Muscle layer of duodenum (tissue), 2 donors: ENCODE data around the gene SHISA9.

Experiments
- H3K27ac ChIP-seq: one replicate; pipeline ENCODE4 v1.7.0; 2013; ENCODE audit warnings: mild to moderate bottlenecking, low read length
- H3K27me3 ChIP-seq: one replicate; pipeline ENCODE4 v1.7.0; 2013; ENCODE audit warnings: low read depth, mild to moderate bottlenecking, control low read depth, low read length
- H3K36me3 ChIP-seq, 2 donors: one replicate each; pipeline ENCODE4 v1.7.0; 2013; ENCODE audit warnings: low read length in 2 of 2, control low read depth in 1 of 2, mild to moderate bottlenecking in 1 of 2; ENCODE audit not compliant: insufficient read depth in 2 of 2, control insufficient read depth in 1 of 2
- H3K4me1 ChIP-seq, 2 donors: one replicate each; pipeline ENCODE4 v1.7.0; 2013; ENCODE audit warnings: low read length in 2 of 2, mild to moderate bottlenecking in 2 of 2, control low read depth in 1 of 2, moderate library complexity in 1 of 2; ENCODE audit not compliant: insufficient read depth in 2 of 2, control insufficient read depth in 1 of 2
- H3K4me3 ChIP-seq, 2 donors: one replicate each; pipeline ENCODE4 v1.7.0; 2013; ENCODE audit warnings: low read length in 2 of 2, low read depth in 1 of 2, mild to moderate bottlenecking in 1 of 2
- H3K9me3 ChIP-seq, 2 donors: one replicate each; pipeline ENCODE4 v1.7.0; 2013; ENCODE audit warnings: low read length in 2 of 2, control low read depth in 1 of 2, mild to moderate bottlenecking in 1 of 2; ENCODE audit not compliant: control insufficient read depth in 1 of 2
- donor health status: healthy.

The SHISA9 gene

GRCh38 chr16:13236308-13236707, 334.9 kb downstream of the SHISA9 start:
- no peak overlapping the region for H3K4me3 ChIP-seq
- H3K27me3 ChIP-seq: no peaks in the 10 kb centered on the region
- no peak overlapping the region for H3K27ac ChIP-seq
- H3K9me3 ChIP-seq: no peaks in the 10 kb centered on the region
- no peaks in the 10 kb centered on the region for H3K36me3 ChIP-seq
- H3K4me1 ChIP-seq: no peaks in the 10 kb centered on the region

DNA sequence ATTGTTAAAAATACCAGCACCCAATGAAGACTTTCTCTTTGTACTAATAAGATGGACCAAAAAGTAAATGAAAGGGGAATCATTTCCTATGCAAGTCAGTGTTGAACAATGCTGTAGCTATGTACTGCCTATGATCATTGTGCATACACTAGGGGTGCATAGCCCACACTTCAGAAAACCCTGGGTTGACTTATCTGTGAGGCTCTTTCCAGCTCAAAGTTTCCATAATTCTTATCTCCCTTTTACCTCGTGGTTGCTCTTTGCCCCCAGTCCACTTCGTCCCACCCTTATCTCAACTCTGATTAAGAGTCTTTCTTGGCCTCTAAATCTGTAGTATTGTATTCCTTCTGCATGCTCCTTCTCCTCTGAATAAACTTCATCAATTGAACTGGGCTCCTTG, 336.8 kb downstream of the SHISA9 start:
- no peaks in the 10 kb centered on the region for H3K9me3 ChIP-seq
- no peak overlapping the region for H3K27ac ChIP-seq
- H3K36me3 ChIP-seq: no peaks in the 10 kb centered on the region
- no peaks in the 10 kb centered on the region for H3K27me3 ChIP-seq
- H3K4me3 ChIP-seq: no peak overlapping the region
- no peaks in the 10 kb centered on the region for H3K4me1 ChIP-seq

DNA sequence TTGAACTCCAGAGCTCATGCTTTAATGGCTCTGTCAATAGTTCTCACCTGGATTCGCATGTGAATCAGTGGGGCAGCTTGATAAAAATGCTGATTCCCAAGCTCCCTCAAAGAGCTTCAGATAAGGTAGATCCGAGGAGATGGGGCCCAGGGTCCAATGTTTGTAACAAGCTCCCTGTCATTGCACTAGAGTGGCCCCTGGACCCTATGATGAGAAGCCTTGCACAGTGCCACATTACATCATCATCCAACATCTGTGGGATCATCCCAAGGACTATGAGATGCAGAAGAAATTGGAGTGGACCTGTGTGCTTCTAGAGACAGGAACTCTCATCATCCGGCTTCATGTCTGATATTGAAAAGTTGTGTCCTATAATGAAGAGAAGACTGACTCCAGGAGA, 340.8 kb downstream of the SHISA9 start:
- Histone ChIP-seq H3K4me1 (no peaks in the 10 kb centered on the region), H3K36me3 (no peaks in the 10 kb centered on the region), H3K4me3 (no peak overlapping the region), H3K9me3 (no peaks in the 10 kb centered on the region), H3K27me3 (no peaks in the 10 kb centered on the region), H3K27ac (no peak overlapping the region)

- Histone ChIP-seq H3K9me3 (no peaks in the 10 kb centered on the region), H3K36me3 (no peaks in the 10 kb centered on the region), H3K4me3 (no peak overlapping the region)
These were observed 343.4 kb downstream of the SHISA9 start for GRCh38 chr16:13244770-13245169.

GRCh38 chr16:13245713-13246377, 344.4 kb downstream of the SHISA9 start:
- no peaks in the 10 kb centered on the region for H3K4me1 ChIP-seq
- H3K4me3 ChIP-seq: no peak overlapping the region
- no peaks in the 10 kb centered on the region for H3K27me3 ChIP-seq
- no peak overlapping the region for H3K27ac ChIP-seq
- H3K9me3 ChIP-seq: no peaks in the 10 kb centered on the region
- no peaks in the 10 kb centered on the region for H3K36me3 ChIP-seq

More at GRCh38 chr16:13244770-13245169, 343.4 kb downstream of the SHISA9 start:
- no peaks in the 10 kb centered on the region for H3K4me1 ChIP-seq
- no peaks in the 10 kb centered on the region for H3K27me3 ChIP-seq
- H3K27ac ChIP-seq: no peak overlapping the region

- no peak overlapping the region for H3K4me3 ChIP-seq
- H3K27me3 ChIP-seq: no peaks in the 10 kb centered on the region
- H3K27ac ChIP-seq: no peak overlapping the region
- no peaks in the 10 kb centered on the region for H3K4me1 ChIP-seq
- H3K9me3 ChIP-seq: peaks cover 0 to 6% of the 10 kb centered on the region in 2 donors
- no peaks in the 10 kb centered on the region for H3K36me3 ChIP-seq
These were observed 353.7 kb downstream of the SHISA9 start for GRCh38 chr16:13254998-13255614.

- Histone ChIP-seq H3K4me1 (no peaks in the 10 kb centered on the region), H3K4me3 (no peak overlapping the region), H3K27me3 (no peaks in the 10 kb centered on the region), H3K36me3 (no peaks in the 10 kb centered on the region), H3K9me3 (peaks cover 0 to 6% of the 10 kb centered on the region in 2 donors), H3K27ac (no peak overlapping the region)
These were observed 361.1 kb downstream of the SHISA9 start for GRCh38 chr16:13262270-13263090.

GRCh38 chr16:13264749-13265552, 363.6 kb downstream of the SHISA9 start:
- Histone ChIP-seq H3K27me3 (no peaks in the 10 kb centered on the region), H3K27ac (no peak overlapping the region), H3K36me3 (no peaks in the 10 kb centered on the region), H3K4me3 (no peak overlapping the region), H3K4me1 (no peaks in the 10 kb centered on the region), H3K9me3 (no peaks in the 10 kb centered on the region)

- no peak overlapping the region for H3K27ac ChIP-seq
- no peaks in the 10 kb centered on the region for H3K36me3 ChIP-seq
- H3K9me3 ChIP-seq: no peaks in the 10 kb centered on the region
- H3K4me3 ChIP-seq: no peak overlapping the region
- H3K27me3 ChIP-seq: no peaks in the 10 kb centered on the region
- H3K4me1 ChIP-seq: no peaks in the 10 kb centered on the region
These were observed 368.0 kb downstream of the SHISA9 start for GRCh38 chr16:13269359-13269758.

GRCh38 chr16:13269905-13270528, 368.6 kb downstream of the SHISA9 start:
- no peak overlapping the region for H3K4me3 ChIP-seq
- H3K36me3 ChIP-seq: no peaks in the 10 kb centered on the region
- H3K9me3 ChIP-seq: no peaks in the 10 kb centered on the region
- H3K4me1 ChIP-seq: no peaks in the 10 kb centered on the region
- H3K27ac ChIP-seq: no peak overlapping the region
- no peaks in the 10 kb centered on the region for H3K27me3 ChIP-seq
